GM19395 (cell line): ENCODE data around the gene PRKAR2B.
"Not testable (repeated sequence)": the region's sequence is repeated elsewhere in the genome, so short reads cannot be mapped to it uniquely, and the experiment has no call there.

Experiments
- ATAC-seq: cut with Tn5 transposase; IDR thresholded peaks from one replicate; pipeline ENCODE4 v1.9.1; 2021; ENCODE audit warnings: mild to moderate bottlenecking, moderate library complexity; ENCODE audit not compliant: unreplicated experiment

PRKAR2B gene

DNA sequence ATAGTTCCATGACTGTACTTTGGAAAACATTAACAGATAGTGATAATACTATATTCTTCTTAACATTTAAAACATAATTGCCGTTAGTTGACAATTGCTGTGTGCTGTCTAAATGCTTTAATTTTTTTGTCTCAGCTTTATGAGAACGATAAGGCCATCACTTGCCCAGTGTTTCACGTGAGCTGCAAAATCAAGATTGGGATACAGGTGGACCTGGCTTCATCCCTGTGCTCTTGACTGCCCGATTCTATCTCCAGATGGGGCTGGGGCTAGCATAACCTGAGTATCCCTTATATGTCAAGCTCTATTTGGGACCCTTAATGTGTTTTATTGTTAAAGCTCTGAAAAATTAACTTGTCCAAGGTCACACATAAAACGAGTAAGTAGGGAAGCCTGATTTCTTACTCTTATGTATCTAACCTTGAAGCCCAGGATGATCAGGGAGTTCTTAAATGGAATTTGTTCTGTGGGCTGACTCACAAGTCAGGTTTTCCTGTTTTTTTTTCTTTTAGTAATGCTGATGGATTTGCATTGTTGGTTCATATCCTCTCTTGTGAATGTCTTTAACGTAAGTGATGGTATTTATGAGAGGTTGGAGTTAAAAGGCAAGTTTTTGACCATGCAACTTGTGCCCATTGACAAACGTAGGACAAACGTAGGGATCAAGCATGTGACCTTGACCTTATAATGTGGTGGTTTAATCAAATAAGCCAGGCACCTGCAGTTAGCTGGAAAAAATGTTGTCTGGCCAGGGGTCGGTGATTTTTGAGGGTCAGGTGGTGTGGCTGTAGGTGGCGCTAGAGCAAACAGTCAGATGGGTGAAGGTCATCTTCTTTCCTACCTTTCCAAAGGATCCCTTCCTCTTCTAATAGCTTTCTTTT, 3.6 kb downstream of the PRKAR2B start:
- ATAC-seq: no peak

DNA sequence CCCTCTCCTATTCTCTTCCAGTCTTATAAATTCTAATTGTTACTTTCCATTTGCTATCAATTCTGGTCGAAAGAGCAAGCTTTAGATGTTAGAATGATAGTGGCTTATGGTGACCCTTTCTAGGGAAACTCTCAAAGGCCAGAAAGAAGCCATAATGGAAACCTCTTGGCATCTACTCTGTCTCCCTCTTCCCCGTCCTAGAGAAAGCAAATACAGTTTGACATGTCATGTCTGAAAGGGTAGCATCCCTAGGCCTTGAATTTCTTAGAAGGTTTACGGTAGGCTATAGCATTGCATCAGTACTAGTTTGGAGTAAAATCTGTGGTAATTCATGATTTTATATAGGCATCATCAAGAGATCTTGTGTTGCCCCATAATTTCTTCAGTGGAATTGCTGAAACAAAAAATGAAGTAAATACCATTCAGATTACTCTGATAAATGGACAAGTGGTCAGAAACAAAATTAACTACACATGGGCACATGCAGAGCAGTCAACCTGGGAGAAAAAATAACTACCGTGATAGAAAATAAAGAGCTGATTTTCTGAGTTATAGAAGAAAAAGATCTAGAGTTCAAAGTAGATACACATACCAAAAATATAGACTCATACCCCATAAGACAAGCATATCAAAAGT, 4.4 kb downstream of the PRKAR2B start:
- no peak for ATAC-seq

DNA sequence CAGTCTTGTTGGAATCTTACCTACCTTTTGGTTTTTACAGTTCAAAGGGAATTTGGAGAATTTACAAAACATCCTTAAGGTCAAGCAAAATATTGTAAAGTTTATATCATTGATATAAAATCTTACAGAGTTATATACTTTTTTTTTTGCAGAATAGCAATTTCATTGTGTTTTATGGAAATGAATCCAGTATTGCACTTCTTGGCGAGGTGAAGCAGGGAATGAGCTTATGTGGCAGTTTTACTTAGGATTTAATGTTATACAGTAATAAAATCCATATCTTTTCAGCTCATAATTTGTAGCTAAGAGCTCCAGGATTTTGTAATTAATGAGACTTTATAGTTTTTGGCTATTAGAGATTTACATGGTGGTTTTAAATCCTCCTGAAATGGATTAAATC, 5.0 kb downstream of the PRKAR2B start:
- no peak for ATAC-seq

DNA sequence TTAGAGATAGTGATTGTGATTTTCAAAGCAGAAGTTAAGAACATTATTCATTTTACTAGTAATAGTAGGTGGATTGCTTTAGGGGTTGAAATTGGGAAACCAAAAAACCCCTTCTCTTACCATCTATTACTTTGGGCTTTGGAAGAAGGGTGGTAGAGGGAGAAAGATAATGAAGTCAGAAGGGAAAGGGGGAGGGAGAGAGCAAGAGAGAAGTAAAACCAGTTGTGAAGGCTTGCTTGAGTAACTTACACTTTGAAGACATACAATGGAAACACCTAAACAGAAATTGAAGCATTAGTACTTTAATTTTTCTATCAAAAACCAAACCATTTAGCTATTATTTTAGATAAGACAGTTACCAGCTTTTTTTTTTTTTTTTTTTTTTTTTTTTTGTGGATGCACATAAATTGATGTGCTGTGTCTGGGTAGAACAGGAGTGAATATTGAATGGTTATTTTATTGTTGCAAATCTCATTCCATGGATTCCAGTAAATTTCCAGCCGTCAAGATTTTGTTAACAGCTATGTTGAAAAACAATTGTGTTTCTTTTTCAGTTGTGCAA, 5.5 kb downstream of the PRKAR2B start:
- no peak for ATAC-seq

DNA sequence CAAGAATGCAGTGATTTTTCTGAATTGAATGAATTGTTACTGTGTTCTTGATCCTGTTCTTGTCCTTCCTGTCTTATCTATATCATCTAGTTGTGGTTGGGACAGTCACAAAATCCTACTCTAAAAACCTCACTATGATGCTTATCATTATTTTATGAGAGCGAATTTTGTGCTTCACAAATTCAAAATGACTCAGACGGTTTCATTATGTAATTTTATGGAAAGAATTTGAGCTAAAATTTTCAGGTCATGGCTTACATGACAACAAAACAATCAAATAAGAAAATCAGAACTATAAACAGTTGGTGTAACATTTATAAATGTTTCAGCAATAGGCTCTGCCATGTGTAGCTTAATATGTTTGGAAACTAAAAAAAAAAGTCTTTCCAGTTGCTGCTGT, 6.9 kb downstream of the PRKAR2B start:
- no peak for ATAC-seq

DNA sequence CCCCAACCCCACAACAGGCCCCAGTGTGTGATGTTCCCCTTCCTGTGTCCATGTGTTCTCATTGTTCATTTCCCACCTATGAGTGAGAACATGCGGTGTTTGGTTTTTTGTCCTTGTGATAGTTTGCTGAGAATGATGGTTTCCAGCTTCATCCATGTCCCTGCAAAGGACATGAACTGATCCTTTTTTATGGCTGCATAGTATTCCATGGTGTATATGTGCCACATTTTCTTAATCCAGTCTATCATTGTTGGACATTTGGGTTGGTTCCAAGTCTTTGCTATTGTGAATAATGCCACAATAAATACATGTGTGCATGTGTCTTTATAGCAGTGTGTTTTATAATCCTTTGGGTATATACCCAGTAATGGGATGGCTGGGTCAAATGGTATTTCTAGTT, 10.5 kb downstream of the PRKAR2B start:
- ATAC-seq: not testable (repeated sequence)

DNA sequence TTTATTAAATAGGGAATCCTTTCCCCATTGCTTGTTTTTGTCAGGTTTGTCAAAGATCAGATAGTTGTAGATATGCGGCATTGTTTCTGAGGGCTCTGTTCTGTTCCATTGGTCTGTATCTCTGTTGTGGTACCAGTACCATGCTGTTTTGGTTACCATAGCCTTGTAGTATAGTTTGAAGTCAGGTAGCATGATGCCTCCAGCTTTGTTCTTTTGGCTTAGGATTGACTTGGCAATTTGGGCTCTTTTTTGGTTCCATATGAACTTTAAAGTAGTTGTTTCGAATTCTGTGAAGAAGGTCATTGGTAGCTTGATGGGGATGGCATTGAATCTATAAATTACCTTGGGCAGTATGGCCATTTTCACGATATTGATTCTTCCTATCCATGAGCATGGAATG, 11.6 kb downstream of the PRKAR2B start:
- not testable (repeated sequence) for ATAC-seq

DNA sequence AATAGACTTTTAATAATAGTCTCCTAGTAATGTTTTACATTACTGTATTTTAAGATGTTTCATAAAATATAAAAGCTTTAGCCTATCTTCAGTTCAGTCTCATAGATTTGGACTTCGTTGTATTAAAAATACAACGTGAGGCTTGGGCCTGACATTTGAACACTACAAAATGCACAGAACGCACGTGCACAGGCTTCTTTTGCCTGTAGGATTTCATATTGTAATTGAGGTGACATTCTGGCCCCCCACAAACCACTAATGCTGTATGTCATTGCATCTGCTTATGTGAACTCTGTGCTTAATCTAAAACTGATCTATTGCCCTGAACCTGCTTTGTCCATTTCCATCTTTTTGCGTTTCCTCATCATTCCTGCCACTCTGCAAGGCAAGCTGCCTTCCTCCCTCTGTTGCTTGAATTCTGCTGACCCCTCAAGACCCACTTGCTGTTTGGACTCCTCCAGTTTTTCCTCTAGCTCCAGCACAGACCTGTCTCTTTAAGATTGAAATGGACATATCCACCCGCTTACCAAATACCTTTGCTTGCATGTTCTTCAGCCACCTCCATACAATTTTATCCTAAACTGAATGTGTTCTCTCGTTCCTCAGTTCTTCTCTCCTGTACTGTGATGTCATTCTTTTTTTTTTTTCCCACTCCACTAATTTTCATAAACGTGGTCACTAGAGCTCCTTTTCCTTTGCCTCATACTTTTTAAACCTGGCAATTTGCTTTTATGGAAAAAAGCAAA, 12.4 kb downstream of the PRKAR2B start:
- no peak for ATAC-seq

DNA sequence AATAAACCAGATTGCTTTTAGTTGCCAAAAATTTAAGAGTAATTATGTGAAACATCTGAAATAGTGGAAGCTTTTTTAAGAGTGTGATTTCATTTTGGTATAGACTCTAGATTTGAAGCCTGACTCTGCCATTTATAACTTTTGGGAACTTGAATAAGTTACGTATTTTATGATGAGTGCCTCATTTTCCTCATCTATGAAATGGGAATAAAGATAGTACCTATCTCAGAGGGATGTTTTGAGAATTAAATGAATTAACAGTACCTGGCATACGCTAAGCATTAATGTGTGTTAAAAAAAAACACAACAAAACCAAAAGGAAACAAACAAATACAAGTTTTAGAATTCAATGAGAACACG, 12.9 kb downstream of the PRKAR2B start:
- no peak for ATAC-seq

DNA sequence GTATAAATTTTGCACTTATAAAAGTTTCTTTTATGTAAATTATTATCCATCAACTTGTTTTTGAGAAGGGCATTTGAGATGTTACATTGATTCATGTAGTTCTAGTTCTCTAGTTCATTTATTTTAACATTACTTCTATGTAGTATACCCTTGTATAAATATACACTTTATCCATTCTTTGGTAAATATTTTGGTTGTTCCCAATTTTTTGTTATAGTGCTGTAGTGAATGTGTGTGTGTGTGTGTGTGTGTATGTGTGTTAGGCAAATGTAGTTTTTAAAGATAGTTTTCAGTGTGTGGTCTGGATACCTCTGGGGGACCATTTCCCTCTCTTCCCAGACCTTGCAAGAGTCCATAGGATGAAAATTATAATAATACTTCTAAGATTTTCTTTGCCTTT, 15.0 kb downstream of the PRKAR2B start:
- ATAC-seq: no peak

DNA sequence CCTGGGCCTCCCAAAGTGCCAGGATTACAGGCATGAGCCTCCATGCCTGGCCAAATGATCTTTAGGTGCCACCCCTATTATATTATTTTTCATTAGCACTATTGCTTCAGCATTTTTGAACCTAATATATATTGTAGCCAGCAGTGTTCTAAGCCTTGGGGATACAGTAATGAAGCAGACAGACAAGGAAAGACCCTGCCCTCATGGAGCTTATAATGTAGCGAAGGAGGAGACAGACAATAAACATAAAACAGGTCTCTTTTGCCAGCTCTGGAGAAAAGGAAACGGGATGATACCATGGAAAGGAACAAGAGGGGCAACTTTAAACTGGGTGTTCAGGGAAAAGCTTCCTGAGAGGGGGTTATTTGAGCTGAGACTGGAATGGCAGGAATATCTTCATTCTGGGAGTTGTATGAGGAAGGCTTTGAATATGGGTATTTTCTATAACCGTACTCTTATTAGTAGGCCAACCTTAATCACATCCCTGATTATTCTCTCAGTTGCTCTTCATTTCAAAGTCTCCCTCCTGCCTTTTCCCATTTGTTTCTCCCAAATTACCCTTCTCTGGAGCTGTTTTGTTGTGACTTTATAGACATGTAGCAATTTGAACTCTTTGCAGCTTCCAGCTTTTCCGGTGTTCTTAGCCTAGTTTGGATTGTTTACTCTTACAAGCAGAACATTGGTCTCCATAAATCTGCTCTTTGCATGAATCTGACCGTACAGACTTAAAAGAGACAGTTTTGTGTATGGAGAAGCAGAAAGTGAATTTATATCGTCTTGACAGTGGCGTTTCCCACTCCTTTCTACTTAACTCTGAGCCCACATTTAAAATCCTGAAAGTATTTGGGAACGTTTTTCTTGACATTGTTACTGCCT, 19.0 kb downstream of the PRKAR2B start:
- ATAC-seq: no peak

DNA sequence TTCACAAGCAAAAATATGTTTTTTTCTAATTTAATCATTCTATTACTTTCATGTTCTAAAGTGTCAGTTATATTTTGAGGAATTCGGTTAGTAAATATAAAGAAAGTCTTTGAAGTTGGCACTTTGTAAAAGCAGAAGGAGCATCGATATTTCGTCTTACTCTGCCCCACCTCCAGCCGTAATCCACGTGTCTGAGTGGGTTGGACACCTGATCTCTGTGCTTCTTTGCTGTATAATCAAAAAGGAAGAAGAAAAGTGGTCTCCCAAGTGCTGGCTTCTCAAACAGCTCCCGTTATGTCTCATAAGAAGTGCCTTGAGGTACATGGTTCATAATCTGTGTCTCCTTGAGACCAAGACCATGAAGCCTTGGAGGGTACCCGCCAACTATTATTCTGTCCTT, 19.8 kb downstream of the PRKAR2B start:
- ATAC-seq: no peak

DNA sequence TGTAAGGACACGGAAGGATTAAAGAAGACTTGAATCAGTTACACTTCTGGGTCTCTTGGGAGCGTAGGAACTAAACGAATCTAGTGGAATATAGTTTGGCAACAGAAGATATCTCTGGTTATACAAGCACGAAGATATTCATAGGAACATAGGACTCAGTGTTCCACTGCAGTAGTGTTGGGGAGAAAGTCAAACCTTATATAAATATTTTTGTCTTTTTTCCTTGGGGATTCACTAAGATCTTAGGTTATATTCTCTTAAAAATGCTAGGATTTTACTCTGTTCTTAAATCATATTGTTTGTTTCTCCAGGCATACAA, 21.4 kb downstream of the PRKAR2B start:
- ATAC-seq: no peak

DNA sequence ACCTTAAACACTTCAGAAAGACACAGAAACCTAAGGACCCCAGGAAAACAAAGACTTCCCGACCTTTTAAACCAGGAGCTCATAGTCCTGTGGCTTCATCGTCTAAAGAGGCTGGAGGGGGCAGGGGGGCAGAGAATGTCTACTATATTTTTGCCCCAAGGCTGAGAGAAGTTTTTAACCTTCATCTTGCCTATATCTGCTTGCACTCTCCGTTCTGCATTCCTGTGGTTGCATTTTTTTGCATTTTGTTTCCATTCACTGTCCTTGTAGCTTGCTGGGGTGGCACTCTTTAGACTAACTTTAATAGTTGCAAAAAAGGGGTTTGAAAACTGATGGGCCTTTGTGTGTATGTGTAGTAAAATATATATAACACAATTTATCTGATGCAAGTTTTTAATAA, 23.7 kb downstream of the PRKAR2B start:
- no peak for ATAC-seq

DNA sequence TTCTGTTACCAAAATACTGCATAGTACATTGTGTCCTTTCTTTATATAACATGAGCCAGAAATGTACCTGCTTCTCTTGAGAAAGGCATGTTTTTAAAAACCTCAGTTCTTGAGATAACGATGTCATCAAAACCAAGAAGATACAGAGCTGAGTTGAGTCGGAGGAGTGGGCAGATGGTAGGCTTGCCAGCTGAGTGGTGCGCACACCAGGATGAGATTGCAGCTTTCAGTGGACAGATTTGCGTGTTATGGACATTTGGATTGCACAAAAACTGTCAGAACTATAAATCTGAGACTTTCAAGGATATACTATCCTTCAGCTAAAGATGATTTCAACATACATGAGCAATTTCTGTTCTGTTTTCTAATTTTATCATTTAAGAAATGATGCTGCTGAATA, 25.0 kb downstream of the PRKAR2B start:
- ATAC-seq: no peak

DNA sequence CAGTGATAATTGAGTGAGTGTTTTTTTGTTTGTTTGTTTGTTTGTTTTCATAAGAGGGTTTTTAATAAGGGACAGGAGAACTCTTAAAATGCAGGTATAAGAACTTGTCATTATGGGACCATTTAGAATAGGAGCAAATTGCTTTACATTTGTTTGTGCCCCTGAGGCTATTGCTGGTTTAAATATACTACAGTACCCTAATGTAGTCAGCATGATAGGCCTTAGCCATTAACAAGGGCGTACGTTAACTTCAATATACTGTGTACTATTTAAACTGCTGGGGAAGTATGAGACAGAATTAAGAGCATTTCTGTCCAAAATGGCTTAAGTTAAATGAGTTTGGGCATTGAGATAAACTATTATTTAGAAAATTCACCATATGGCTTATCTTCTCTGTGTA, 26.2 kb downstream of the PRKAR2B start:
- no peak for ATAC-seq

DNA sequence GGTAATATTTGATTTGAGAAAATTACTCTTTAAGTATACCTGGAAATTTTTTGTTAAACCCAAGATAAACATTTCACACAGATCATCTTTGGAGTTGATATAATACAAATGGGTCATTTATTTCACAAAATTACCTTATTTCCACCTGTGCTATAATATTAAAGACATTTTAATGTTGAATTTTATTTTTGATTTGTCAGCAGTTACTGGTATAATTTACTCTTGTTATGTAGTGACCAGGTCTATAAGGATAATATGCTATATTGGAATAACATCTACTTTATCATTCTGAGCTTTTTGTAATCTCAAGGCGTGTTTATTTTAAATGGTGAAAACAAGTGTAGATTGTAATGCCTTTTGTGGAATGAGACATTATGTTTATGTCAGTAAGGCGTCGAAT, 26.6 kb downstream of the PRKAR2B start:
- no peak for ATAC-seq

DNA sequence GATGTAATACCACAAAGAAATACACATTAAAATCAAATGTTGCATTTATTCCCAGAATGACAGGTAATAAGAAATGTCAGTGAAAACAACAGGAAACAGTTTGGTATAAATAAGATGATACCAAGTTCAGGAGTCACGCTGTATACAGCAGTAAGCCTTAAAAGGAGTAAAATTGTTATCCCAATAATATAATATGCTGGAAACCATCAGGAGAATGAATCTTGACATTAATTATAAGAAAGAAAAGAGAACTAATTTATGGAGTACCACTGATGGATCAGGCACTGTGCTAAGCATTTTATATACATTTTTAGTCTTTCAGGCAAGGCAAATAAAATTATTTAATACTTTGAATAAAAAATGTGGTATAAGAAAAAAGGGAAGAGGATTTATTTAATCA, 27.6 kb downstream of the PRKAR2B start:
- no peak for ATAC-seq

DNA sequence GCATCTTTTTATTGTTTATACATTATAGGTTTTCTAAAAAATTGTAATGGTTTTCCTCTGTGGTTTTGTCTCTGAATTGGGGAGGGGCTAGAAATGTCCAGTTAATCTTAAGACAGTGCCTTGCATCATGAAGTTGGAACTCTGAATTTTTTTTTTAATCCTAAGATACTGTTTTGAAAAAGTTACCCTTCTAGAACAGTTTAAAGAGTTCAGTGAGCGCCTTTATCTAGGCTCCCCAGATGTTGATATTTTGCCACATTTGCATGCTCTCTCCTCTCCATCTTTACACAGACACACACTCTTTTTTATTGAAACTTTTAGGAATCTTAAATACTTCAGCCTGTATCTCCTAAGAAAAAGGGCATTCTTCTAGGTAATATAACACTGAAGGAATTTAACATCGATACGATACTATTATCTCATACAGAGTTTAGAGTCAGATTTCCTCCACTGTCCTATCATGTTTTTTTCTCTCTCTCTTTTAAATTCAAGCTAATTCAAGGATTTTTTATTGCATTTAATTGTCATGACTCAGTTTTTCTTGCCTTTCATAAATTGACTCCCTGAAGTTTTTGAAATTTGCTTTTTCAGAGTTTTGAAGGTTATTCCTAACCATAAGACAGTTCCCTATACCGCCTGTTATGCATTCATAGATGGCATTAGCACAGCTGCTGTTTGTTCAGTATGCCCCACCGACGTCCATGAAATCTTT, 31.5 kb downstream of the PRKAR2B start:
- no peak for ATAC-seq
